A549 treated with DMSO at 1 μM for 4 hours (cell line): ENCODE data around the gene DNM2. TPM values are rescaled to one million over a fixed set of nuclear protein-coding genes. Genes with fewer than 3 reads are reported as not detected.

Experiments
- total RNA-seq: library from RNA; stranded (reverse); fragments of 200-300 nt; extraction: Qiagen RNA extraction; gene quantifications from 5 replicates; pipeline ENCODE4 v1.2.3, GENCODE V29; 2022; ENCODE audit warnings: low read depth

Gene DNM2
- total RNA-seq: 44.3 to 59.1 TPM (median 54.4 TPM) in 5 replicates

DNA sequence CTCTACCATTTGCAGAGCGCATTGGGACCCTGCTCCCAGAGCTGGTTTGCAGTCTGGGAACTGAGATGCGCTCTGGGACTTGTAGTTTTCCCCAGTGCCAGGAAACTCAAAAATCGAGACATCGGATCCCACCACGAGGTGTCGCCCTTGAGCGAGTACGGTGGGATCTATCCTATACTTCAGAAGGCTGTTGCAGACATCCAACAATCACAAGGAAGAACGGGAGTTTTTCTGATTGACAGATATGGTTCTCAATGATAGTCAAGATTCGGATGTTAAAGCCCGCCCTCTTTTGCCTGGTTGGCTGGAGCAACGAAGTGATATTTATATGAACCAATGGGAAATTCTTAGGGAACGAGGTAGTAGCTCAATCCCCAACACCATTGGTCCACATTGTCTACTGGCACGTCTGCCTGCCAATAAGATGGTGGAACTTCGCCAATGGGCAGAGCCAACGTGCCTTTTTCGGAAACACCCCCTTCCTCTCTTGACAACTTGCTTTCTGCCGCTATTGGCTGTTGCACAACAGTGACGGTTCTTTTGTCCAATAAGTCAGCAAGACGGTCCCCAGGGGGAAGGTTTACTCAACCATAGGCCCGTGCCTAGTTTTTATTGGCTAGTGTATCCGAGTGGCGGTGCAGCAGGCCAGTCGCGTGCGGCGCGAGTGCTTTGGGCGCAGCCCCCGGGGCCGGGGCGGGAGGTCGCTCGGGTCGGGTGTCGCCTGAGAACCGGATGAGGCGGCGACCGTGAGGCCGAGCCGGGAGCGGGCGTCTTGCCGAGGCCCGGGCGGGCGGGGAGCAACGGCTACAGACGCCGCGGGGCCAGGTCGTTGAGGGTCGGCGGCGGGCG lies at the start of gene DNM2:
Gene DNM2, plus strand, starts transcription at position 724 of the 849 bp plus-strand sequence. CDS start 164 bp downstream, outside the sequence.

DNA sequence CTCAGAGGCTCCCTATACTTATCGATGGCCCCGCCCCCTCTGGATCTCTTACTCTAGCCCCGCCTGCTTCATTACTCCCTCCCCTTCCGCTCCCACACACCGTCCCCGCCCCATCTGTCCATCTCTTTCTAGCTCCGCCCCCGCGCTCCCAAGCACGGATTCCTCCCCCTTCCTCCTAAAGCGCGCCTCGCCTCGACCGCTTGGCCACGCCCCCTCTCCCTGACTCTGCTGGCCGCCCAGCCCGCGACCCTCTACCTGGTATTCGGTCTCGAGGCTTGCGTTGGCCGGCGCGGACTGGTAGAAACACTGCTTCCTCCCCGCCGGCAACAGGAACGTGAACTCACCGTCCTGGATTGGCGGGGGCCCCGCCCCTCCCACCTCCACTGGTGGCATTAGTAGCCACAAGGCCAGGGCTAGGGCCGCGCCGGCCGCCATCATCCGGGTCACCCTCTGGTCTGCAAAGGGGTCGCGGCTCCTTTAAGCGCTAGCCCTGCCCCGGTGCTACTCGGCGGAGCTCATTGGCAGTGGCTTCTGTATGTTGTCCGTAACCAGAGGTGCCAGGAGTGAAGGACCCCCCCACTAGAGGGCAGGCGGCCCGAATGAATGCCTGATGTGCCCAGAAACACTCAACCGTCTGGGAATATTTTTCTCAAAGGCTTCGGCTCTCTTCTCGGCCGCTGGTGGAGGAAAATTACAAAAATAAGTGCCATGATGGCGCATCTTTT lies 118.0 kb downstream of the DNM2 start, which contains the start of gene TMED1:
Gene TMED1, minus strand, starts transcription at position 459 of the 725 bp plus-strand sequence. Its CDS starts 21 bp downstream, at position 438.

DNA sequence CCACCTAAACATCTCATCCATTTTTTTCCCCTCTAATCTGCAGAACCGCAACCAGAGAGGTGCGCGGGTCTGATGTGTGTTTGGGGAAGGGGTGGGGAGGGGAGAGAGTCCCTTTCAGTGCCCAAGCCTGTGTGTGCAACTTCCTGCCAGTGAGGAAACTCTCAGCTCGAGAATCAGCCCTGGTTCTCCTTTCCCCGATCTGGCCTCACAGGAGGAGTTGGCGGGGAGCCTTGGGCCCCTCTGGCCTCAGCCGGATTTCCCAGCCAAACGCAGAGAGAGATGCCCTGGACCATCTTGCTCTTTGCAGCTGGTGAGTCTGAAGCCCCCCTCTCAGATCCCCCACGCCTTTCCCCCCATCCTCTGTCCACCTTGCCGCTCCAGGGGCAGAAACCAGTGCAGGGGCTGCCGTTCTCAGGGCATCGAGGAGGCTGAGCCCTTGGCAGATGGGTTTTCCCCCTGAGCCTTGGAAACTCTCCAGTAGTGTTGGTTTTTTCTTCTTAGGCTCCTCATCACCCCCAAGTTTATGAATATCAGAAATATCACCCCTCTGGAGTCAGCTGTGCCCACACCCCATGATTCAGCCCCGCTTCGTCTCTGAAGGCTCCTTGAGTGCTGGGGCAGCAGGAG lies 130.5 kb downstream of the DNM2 start, which contains the start of gene C19orf38:
Gene C19orf38, plus strand, starts transcription at position 186 of the 627 bp plus-strand sequence. Its CDS starts 94 bp downstream, at position 280.

DNA sequence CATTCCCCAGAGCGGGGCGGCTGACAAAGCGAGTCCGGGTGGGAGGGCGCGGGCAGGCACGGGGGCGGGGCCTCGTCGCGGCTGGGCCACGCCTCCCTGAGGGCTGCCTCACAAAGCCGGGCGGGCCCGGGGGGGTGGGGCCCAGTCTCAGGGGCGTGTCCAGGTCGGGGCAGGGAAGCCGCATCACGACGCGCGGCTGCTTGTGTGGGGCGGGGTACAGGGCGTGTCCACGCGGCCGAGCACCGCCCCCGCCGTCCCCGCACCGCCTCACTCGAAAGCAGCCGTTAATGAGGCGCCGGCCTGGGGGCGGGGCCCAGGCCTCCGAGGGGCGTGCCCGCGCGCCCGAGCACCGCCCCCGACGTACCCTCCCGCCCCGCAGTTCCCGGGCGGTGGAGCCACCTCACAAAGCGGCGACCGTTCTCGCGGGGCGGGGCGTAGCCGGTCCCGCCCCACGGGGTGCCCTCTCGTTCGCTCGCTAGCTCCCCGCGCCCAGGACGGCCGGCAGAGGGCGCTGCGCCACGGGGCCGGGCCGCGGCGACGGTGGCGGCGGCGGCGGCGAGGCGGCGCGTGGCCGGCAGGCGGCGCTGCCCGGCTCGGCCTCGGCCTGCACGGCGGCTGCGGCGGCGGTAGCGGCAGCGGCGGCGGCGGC lies 153.2 kb downstream of the DNM2 start, which contains the start of gene CARM1:
Gene CARM1, plus strand, starts transcription at position 599 of the 649 bp plus-strand sequence. CDS start 150 bp downstream, outside the sequence.

Other genes starting within 250 kb of the DNM2 start
- 59.7 to 76.3 TPM (median 65.5 TPM) in 5 replicates for gene KEAP1, start 214.7 kb upstream of the DNM2 start, total RNA-seq
- 2.1 to 2.9 TPM (median 2.6 TPM) in 5 replicates for gene S1PR5, start 200.6 kb upstream of the DNM2 start, total RNA-seq
- 19.2 to 23.6 TPM (median 22.5 TPM) in 5 replicates for gene ATG4D, start 174.2 kb upstream of the DNM2 start, total RNA-seq
- gene KRI1, start 152.1 kb upstream of the DNM2 start, total RNA-seq: 17.0 to 19.8 TPM (median 17.8 TPM) in 5 replicates
- 4.6 to 5.4 TPM (median 5.0 TPM) in 5 replicates for gene CDKN2D, start 149.1 kb upstream of the DNM2 start, total RNA-seq
- gene AP1M2, start 130.8 kb upstream of the DNM2 start, total RNA-seq: 36.2 to 50.7 TPM (median 39.6 TPM) in 5 replicates
- gene SLC44A2, start 92.5 kb upstream of the DNM2 start, total RNA-seq: 5.4 to 8.1 TPM (median 6.6 TPM) in 5 replicates
- 169 to 194 TPM (median 184 TPM) in 5 replicates for gene ILF3, start 63.7 kb upstream of the DNM2 start, total RNA-seq
- gene QTRT1, start 16.6 kb upstream of the DNM2 start, total RNA-seq: 30.4 to 37.4 TPM (median 33.7 TPM) in 5 replicates
- gene TMED1, start 118.1 kb downstream of the DNM2 start, total RNA-seq: 25.2 to 30.2 TPM (median 28.9 TPM) in 5 replicates
- 0.10 to 0.23 TPM (median 0.11 TPM) in 4 of 5 replicates, not detected in the other for gene C19orf38, start 130.3 kb downstream of the DNM2 start, total RNA-seq
- gene CARM1, start 153.5 kb downstream of the DNM2 start, total RNA-seq: 44.1 to 55.9 TPM (median 44.8 TPM) in 5 replicates
- gene YIPF2, start 210.6 kb downstream of the DNM2 start, total RNA-seq: 18.0 to 22.7 TPM (median 19.1 TPM) in 5 replicates
- gene TIMM29, start 210.7 kb downstream of the DNM2 start, total RNA-seq: 12.3 to 19.2 TPM (median 17.3 TPM) in 5 replicates
- gene SMARCA4, start 243.0 kb downstream of the DNM2 start, total RNA-seq: 7.7 to 11.5 TPM (median 10.1 TPM) in 5 replicates